ENCODE data around the gene LRP2.
"Not testable (repeated sequence)": the region's sequence is repeated elsewhere in the genome, so short reads cannot be mapped to it uniquely, and the experiment has no call there.

The LRP2 gene

DNA sequence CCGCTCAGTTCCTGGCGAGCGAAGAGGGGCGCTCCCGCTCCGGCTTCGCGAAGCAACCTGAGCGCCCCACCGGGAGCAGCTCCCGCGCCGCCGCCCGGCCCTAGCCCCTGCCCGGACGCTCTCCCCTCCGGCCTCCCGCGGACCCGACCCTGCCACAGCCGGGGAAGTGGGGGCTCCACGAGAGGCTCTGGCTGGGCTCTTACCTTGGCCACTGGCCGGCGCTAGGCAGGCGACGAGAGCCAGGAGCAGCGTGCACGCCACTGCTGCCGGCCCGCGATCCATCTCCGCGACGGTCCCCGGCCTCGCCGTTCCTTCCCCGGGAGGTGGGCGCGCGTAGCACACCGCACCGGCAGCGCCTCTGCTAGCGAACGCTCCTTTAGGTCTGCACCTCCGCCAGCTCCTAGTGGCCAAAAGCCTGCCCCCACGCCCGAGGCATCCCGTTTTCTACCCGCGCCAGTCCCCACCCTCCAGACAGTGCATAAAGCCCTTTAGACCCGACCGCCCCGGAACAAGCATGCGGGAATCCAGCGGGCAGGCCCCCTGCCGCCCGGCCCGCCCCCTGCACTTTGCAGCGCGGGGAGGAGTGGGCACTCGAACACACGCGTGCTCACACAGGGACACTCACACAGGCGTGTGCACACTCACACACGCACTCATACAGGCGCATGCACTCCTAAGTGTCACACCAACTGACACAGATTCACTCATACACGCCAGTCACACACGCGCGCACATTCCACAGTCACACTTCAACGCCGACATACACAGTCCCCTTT, at the start of gene LRP2:
TSS of gene LRP2 (minus strand) at position 417 of the 776 bp plus-strand sequence. CDS start at position 282, 135 bp downstream.
- DNase-seq = peak; percentile 41

DNA sequence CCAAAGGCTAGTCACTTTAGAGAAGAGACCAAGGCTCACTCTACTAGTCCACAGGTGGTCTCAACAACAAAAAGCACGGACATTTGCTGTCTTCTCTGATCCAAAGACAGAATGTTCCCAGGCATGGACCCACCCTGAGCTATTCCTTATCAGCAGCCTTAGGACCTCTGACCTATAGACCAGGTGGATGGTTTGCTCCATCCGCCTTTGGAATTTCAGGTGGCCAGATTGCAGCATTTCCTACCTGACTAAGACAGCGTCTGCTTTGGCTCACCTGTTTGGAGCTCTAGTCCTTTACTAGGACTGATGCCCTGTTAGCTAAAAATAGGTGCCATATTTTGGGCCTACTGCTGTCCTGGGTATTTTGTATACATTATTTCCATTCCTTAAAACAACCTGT, 44.6 kb upstream of the LRP2 start:
- no peak for DNase-seq

DNA sequence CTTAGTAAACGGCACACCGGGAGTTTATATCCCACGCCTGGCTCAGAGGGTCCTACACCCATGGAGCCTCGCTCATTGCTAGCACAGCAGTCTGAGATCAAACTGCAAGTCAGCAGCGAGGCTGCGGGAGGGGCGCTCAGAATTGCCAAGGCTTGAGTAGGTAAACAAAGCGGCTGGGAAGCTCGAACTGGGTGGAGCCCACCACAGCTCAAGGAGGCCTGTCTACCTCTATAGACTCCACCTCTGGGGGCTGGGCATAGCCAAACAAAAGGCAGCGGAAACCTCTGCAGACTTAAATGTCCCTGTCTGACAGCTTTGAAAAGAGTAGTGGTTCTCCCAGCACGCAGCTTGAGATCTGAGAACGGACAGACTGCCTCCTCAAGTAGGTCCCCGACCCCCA, 37.2 kb upstream of the LRP2 start:
- not testable (repeated sequence) for DNase-seq

DNA sequence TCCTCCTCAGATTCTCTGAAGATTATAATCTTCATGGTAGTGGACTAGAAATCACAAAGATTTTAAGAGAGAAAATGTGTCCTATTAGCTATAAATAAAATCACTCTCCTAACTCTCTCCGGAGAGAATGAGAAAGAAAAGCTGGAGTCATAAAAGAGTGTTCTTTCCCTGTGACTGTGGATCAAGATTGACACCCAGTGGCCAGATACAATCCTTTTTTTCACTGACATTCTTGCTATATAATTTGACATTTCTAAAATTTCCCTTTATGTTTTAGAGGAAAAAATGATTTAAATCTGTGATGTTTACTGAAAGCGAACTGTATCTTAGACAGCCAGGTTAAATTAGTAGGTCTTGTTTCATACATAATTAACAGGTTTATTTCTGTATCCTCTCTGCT, 35.4 kb upstream of the LRP2 start:
- no peak for DNase-seq

DNA sequence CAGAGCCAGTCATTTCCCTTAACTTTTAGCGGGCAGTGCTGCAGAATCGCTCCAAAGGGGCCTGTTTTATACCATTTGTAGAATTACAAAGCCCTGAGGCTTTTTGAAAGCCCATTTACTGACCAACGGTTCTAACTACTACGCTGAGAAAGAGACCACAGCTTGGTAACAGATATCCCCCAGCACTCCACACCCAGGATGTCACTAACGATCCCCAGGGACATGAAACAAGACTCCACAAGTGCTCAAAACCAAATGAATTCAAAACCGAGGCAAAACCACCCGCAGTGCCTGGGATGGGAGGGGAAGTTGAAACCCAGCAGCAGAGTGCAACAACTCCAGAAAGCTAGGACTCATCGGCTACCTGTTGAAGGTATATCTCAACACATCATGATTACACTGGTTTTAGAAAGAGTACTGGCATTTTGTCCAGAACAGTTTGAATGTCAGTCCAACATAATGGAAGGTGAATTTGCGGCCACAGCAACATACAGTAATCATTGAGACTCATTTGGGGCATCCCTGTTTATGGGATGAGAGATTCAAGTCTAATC, 33.6 kb upstream of the LRP2 start:
- DNase-seq = no peak

DNA sequence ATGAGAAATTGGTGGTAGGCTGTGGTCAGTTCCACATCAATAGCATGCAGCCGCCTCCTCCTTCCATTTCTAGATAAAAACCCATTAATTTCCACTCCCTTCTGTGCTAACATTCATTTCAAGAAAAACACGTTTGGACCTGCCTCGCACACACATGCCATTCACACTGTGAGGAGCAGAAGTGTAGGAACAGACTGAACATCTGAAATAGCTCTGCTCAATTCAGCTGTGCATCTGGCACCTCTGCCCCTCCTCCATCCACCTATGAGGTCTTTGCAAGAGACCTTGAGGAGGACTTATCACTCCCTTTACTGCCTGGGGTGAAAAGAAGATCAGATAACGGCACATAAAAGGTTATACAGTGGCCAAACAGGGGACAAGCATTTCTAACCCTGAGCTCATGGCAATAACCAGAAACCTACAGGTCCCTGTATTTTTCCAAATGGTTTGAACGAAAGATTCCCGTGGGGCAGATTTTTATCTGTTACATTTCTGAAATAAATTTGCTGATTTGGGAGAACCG, 30.8 kb upstream of the LRP2 start:
- DNase-seq = no peak

DNA sequence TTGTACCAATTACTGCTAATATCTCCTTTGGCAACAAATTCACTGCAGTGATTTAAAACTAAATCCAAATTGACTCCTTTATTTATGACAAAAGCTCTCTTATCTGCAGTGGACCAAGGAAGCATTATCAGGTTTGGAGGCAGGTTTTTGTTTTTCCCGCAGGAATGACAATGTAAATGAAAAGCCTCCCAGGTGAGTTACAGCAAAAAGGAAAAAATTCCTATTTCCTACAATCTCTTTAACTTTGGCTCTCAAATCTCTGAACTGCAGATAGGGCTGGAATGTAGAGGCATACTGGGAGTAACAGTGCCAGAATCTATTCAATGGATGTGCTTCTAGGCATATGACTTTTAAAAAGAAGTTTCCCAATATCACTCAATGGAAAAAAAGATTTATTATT, 28.9 kb upstream of the LRP2 start:
- DNase-seq = no peak

DNA sequence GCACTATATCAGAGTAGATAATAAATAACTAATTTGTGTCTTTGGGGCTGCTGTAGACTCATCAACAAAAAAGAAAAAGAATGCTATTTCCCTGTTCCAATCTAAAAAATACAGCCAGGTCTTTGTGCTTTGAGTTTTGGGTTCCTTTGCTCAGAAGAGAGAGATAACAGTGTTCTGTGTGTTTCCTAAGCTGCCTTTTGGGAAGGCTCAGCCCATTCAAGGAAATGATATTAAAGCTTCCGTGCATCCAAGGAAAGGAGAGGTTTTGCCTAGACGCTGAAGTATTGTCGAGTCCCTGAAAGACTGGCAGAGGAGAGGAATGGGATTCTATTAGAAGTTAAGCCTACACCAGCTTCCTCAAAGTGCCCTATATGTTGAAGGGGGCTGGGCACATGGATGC, 25.8 kb upstream of the LRP2 start:
- DNase-seq = no peak

DNA sequence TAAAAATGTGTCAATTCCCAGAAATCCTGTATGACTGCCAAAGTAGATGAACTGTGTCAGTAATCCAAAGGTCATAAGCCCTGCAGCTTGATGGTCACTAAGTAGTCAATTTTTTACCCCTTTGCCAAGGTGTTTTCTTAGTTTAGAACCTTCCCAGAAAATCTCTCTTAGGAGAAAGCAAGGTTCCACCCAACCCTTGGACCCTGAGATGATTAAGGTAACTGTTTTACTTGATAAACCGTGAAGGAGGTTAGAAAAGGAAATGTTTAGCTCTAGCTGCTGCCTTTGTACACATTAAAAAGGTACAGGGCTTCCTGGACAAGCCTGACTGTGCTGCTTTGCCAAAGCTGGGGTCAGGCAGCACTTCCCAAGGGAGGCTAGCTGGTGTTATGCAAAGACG, 24.4 kb upstream of the LRP2 start:
- no peak for DNase-seq

DNA sequence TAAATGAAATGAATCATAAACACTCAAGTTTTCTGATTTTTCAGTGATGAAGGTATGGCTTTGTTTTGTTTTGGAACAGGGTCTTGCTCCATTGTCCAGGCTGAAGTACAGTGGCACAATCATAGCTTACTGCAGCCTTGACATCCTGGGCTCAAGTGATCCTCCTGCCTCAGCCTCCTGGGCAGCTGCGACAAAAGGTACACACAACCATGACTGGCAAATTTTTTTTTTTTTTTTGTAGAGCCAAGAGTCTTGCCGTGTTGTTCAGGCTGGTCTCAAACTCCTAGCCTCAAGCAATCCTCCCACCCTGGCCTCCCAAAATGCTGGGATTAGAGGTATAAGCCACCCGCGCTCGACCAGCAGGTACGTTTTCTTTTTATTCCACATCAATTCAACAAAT, 22.5 kb upstream of the LRP2 start:
- no peak for DNase-seq

DNA sequence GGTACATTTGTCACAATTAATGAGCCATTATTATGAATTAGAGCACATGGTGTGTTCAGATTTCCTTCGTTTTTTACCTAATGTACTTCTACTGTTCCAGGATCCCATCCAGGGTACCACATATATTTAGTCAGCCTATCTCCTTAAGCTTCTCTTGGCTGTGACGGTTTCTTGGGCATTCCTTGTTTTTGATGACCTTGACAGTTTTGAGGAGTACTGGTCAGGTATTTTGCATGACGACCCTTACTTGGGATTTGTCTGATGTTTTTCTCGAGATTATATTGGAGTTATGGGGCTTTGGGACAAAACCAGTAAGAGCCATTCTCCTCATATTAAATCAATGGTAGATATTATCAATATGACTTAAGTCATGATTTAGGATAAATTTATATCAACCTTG, 10.2 kb upstream of the LRP2 start:
- DNase-seq = no peak

DNA sequence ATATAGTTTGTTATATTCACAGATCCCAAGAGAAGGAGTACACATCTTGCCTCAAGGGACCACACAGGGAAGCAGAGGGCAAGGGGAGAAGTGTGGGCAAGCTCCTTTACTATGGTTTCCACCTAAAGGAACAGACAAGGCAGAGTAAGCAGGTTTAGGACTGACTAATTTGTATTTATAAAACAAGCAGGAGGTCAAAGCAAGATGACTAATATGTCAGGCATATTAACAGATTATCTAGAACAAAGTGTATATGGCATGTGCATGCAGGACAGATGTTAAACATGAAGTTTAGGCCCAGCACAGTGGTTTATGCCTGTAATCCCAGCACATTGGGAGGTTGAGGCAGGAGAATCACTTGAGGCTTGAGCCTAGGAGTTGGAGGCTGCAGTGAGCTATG, 3.7 kb upstream of the LRP2 start:
- no peak for DNase-seq

DNA sequence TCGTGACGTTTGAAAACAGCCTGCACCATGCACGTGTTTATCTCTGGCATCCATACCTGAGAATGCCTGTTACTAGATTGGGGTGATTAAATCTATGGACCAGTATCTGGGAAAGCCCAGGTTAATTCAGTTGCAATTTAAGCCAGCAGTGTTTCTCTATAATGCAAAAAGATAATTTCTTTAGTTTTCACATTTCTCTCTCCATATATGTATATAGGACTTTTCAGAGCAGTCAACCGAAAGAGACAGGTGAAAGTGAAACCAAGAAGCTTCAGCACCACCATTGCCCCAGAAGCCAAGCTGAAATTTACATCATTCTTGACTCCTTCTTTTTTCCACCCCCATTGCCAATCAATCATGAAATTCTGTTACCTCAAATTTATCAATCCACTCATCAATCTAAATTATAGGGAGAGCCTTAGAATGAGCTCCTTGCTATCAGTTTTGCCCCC, 2.7 kb upstream of the LRP2 start:
- DNase-seq = no peak

DNA sequence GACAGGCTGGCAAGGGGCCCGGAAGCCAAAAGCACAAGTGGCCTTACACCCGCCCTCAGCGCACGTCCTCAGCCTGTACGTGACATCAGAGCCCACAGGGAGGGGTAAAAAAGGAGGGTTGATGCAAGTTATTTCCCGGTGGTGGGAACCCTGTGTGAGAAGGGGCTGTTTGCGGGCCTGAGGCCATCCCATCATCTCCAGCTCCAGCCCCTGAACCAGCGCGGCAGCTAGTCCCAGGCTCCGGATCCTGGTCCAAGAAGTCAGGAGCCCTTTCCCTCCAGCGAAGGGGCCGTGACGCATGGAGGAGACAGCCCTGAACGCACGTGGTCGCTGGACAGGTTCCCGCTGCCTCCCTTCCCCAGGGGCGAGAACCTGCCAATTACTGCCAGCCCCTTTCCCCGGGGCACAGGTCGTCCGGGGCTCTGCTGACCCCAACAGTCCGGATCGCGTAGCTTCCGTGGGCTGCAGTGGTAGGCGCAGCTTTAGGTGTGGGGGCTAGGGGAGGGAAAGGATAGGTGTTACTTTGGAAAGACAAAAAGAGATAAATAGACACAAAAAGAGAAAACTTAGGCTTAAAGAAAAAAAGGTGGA, 1.3 kb upstream of the LRP2 start:
- DNase-seq = peak; percentile 62

DNA sequence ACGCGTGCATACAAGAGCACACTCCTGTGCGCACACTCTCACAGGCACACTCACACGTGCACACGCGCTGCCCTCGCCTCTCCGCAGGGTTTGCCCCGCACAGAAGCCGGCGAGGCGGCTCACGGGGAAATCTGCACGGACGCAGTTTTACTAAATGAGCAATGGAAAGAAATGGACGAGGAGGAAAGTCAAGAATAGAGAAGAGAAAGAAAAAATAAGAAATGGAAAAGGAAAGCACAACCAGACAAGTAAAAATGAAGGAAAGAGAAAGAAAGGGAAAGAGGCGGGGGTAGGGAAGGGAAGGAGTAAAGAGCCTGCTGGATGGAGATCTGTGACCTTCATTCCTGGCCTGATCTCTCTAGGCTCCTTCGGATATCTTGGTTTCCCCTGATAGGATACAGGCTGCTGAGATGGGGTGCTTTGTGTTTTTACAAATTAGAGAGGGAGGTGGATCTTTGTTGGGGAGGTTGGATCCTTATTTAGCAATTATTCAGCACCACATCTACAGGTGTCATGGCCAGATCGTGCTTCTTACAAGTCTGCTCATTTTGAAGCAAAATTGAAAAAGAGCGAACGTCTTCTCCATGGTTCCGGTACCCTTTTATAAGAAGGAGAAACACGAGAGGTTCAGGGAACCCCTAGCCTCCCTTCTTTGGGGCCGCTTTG, 693 bp upstream of the LRP2 start:
- DNase-seq = peak; percentile 25

DNA sequence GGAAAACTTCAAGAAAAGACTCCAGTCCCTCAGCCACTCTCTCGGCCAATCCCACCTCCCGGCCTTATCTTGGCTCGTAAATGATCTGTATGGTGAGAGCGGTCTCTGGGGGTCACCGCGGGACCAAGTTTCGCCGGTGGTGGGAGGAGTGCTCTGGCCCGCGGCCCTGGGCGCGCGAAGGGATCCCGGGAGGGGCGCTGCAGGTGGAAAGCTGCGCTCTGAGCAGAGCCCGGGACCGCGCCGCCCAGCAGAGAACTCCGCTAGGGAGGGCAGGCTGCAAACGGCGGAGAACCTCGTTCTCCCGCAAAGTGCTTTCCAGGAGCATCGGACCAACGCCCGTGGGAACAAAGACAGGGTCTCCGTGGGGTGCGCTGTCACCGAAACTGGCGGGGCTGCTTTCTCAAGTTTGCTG, 622 bp downstream of the LRP2 start:
- DNase-seq = peak; percentile 32

DNA sequence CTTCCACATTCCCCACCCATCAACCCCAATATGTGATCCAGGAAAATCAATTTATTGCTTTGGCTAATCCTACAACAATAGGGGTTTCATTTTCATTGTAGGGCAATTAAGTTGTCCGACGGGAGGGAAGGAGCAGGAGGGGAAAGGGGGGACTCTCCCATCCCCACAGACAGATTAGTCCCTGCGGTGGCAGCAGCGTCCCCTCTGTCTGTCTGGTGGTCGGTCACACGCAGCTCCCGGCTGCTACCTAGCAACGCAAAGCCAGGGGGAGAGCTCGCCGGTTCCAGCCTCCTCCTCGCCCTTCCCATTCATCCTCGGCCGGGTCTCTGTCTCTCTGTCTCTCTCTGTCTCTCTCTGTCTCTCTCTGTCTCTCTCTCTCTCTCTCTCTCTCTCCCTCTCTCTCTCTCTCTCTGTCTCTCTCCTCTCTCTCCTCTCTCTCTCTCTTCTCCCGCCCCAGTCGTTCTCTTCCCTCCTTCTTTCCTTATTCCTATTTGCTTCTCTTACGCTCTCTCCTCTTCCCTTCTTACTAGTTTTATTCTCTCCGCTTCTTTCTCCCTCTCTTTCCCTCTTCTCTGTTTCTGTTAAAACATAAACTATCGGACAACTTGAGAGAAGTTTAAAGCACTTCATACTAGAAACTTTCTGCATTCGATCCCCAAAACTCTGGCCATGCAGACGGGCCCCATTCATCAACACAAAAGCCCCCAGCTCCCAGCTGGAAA, 1.2 kb downstream of the LRP2 start:
- no peak for DNase-seq

DNA sequence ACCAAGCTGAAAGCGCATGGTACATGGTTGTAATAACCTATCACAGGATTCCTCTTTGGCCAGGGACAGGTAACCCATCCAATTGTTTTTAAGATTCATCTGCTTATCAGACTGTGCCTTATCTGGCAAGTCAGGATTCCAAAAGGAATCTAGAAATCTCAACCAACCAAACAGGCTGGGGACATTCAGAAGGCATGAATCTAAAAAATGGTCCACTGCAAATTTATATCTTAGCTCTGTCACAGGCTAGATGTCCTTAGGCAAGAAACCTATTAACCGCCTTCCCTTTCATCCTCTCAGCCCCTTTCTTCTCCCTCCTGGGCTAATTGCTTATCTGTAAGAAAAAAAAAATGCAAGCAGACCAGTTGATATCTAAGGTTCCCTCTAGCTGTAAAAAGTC, 4.3 kb downstream of the LRP2 start:
- no peak for DNase-seq

DNA sequence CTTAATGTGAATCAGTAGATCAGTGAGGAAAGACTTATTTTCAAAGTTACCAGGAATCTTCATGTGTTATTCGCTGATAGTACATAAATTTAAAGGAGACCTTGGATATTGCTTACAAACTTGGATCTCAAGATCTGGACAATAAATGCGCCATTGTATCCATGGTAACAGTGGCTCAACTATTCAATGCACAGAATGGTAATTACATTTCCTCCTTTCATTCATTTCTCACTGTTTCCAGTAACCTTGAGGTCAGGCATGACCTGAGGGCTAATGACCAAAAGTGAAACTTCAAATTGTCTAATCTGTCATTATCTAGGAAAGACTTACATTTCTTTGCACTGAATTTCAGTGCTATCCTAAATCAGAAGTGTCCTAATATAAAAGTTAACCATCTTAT, 8.1 kb downstream of the LRP2 start:
- no peak for DNase-seq

DNA sequence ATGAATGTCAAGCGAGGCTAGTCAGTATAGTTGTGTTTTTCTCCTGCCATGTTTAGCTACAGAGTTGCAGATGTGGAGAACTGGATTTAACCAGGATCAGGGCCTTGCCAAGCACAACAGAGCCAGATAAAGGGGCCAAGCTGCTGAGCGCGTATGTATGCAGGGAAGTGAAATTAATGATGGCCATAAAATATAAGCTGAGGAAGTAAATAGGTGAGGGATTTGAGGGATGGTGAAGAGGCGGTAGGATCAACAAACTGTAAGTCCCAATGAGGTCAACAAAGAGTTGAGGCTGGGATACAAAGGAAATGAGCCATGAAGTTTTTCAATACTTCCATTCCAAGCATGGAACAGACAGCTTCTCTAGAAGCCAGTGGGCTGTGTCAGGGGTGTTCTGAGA, 10.6 kb downstream of the LRP2 start:
- no peak for DNase-seq

DNA sequence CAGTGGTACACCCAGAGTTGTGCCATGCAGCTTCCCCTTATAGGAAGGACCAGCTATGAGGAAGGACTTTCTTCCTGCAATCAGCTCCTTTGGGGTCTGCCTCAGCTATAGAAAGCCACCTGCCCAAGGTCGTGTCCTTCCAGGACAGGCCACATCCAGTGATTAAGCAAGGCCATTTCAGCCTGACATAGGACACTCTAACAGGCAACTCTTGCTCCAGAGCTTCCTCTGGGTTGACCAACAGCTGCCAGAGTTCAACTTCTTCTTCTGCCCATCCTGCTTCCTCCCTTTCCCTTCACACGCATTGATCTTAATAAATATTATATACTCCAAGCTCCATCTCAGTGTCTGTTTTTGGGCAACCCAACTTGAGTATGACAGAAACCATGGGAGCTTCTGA, 12.8 kb downstream of the LRP2 start:
- no peak for DNase-seq

DNA sequence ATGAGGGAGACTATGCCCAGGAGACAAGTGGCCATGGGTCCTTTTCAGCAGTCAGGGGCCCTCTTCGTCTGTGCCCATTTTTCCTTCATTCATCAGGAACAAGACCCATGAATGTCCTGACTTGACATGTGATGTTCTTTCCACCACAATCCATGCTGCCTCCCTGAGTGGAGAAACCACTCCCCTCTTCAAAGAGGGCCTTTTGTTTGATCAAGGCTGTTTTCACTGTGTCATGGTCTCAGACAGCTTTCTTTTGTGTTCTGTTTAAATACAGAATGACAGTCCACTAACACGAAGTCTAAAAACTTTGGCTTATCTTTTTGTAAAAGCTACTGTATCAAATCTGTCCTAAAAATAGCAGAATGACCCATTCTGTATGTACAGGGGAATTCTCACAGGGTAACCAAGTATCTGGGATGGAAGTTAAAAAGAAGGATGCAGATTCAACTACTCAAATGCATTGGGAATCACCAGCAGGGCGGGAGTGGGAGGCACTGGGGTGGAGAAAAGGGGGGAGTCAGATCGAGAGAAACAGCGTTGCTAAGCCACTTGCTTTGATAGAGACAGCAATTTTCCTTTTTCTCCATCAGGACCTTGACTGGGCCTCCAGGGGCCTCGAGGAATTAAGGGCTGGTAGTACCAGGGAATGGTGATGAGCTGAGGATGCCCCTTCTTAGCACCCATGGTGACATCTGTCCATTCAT, 13.9 kb downstream of the LRP2 start:
- DNase-seq = no peak

Measured in stimulated activated CD8-positive, alpha-beta memory T cell treated with anti-CD3 and anti-CD28 coated beads, Interleukin-4, amount 100 ng/mL, for 48 hours (primary cell).